ENCODE data around the gene PDCD5. TPM values are rescaled to one million over a fixed set of nuclear protein-coding genes. Genes with fewer than 3 reads are reported as not detected.

The PDCD5 gene
- total and polyA plus RNA-seq, 12 donors, result 56.4 to 274 (median 106) TPM

DNA sequence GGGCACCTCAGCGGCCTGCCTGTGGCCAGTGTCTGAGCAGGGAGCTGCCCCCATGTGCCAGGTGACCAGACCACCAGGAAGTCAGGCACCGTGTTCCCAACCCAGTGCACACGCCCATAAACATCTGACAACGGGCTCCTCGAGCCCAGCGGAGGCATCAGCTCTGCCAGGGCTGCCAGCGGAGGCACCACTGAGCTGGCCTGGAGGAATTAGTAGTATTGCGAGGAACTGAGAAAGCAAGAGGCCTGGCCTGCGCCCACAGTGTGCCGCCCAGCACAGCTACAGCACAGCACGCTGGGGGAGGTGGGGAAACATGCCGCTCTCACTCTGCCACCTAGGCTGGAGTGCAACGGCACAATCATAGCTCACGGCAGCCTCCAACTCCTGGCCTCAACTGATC, 49.3 kb downstream of the PDCD5 start:
- H3K4me1 ChIP-seq (replicated peaks in 1 of 2), result no peaks in the 10 kb centered on the region
- H3K36me3 ChIP-seq (replicated peaks in 1 of 2), result peaks cover 0 to 29% of the 10 kb centered on the region in 2 donors
- H3K27me3 ChIP-seq, result no peaks in the 10 kb centered on the region
- no peak for DNase-seq
- WGBS, 4 donors, result 86 to 93% (median 89%) methylated on average over 13 to 14 of the region's 14 CpGs
- TF ChIP-seq, protein P1, sequence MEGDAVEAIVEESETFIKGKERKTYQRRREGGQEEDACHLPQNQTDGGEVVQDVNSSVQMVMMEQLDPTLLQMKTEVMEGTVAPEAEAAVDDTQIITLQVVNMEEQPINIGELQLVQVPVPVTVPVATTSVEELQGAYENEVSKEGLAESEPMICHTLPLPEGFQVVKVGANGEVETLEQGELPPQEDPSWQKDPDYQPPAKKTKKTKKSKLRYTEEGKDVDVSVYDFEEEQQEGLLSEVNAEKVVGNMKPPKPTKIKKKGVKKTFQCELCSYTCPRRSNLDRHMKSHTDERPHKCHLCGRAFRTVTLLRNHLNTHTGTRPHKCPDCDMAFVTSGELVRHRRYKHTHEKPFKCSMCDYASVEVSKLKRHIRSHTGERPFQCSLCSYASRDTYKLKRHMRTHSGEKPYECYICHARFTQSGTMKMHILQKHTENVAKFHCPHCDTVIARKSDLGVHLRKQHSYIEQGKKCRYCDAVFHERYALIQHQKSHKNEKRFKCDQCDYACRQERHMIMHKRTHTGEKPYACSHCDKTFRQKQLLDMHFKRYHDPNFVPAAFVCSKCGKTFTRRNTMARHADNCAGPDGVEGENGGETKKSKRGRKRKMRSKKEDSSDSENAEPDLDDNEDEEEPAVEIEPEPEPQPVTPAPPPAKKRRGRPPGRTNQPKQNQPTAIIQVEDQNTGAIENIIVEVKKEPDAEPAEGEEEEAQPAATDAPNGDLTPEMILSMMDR (IDR thresholded peaks at IDR 0.05), result no peak
- TF ChIP-seq POLR2A (IDR thresholded peaks at IDR 0.05), result no peak
- intact Hi-C loops (cut with DNase I), result no loop called here
- H3K27ac ChIP-seq, result no peak overlapping the region
- no peaks in the 10 kb centered on the region for H3K9me3 ChIP-seq (replicated peaks in 1 of 3)
- no peak overlapping the region for H3K4me3 ChIP-seq

DNA sequence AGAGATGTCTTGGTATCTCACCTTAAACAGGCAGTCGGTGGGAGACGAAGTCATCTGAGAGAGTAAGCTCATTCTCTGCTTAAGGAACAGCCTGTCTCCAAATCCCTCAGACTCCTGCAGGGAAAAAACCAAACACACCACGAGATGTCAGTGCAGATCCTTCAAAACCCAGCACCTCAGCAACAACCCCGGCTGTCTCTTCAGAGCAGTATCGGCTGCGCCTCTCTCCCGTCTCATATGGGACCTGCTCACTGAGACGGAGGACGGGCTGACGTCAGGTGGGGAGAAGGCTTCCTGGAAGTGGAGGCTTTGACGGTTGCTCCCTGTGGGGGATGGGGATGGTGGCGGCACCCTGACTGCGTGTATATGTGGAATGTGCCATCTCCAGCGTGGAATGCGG, 50.4 kb downstream of the PDCD5 start:
- WGBS, 4 donors, result 91 to 96% (median 93%) methylated on average over 12 to 15 of the region's 15 CpGs
- no peak for DNase-seq
- Histone ChIP-seq H3K36me3 (replicated peaks in 1 of 2) (peaks cover 0 to 33% of the 10 kb centered on the region in 2 donors), H3K27me3 (no peaks in the 10 kb centered on the region), H3K9me3 (replicated peaks in 1 of 3) (no peaks in the 10 kb centered on the region), H3K4me1 (replicated peaks in 1 of 2) (no peaks in the 10 kb centered on the region), H3K4me3 (no peak overlapping the region), H3K27ac (no peak overlapping the region)
- TF ChIP-seq POLR2A (IDR thresholded peaks at IDR 0.05), result no peak
- TF ChIP-seq, protein P1 (IDR thresholded peaks at IDR 0.05), result no peak
- intact Hi-C loops (cut with DNase I), result no loop called here

Small RNA genes within 50 kb of the gene (small RNA-seq; reads per million reads assigned to genes)
- 0 reads per million in 2 donors for gene SNORA68B

Other genes starting within 250 kb of the PDCD5 start
- 10 to 100 TPM; 10.2 to 23.2 (median 15.1) TPM for gene ZNF507, start 235.6 kb upstream of the PDCD5 start, total RNA-seq
- gene ZNF507, start 235.6 kb upstream of the PDCD5 start, polyA plus RNA-seq, result 10 to 100 TPM in 1 of 3 donors, 1 to 10 TPM in 2; 4.3 to 11.1 (median 8.4) TPM
- gene DPY19L3, start 175.4 kb upstream of the PDCD5 start, total RNA-seq, result 10 to 100 TPM; 19.6 to 31.0 (median 23.4) TPM
- 10 to 100 TPM in 1 of 3 donors, 1 to 10 TPM in 2; 5.4 to 12.9 (median 6.8) TPM for gene DPY19L3, start 175.4 kb upstream of the PDCD5 start, polyA plus RNA-seq
- 10 to 100 TPM; 13.2 to 25.3 (median 20.1) TPM for gene ANKRD27, start 94.0 kb downstream of the PDCD5 start, total RNA-seq
- gene ANKRD27, start 94.0 kb downstream of the PDCD5 start, polyA plus RNA-seq, result 10 to 100 TPM in 2 of 3 donors, 1 to 10 TPM in 1; 7.2 to 15.7 (median 10.1) TPM
- gene RGS9BP, start 94.7 kb downstream of the PDCD5 start, total RNA-seq, result 1 to 10 TPM in 4 of 9 donors, under 1 TPM in 5; 0.25 to 2.3 (median 0.84) TPM
- gene RGS9BP, start 94.7 kb downstream of the PDCD5 start, polyA plus RNA-seq, result under 1 TPM; 0.10 to 0.37 (median 0.24) TPM
- gene NUDT19, start 110.6 kb downstream of the PDCD5 start, total RNA-seq, result 10 to 100 TPM; 15.2 to 34.9 (median 22.6) TPM
- 10 to 100 TPM in 1 of 3 donors, 1 to 10 TPM in 2; 6.8 to 28.5 (median 7.3) TPM for gene NUDT19, start 110.6 kb downstream of the PDCD5 start, polyA plus RNA-seq
- gene TDRD12, start 138.6 kb downstream of the PDCD5 start, total RNA-seq, result 1 to 10 TPM in 5 of 9 donors, under 1 TPM in 2, not detected in 2; 0.83 to 3.7 (median 1.2) TPM
- gene TDRD12, start 138.6 kb downstream of the PDCD5 start, polyA plus RNA-seq, result 1 to 10 TPM in 2 of 3 donors, under 1 TPM in 1; 0.08 to 1.1 (median 1.0) TPM

Measured in adrenal gland (tissue), 12 donors.